ENCODE measurements around the gene ENKD1. TPM values are rescaled to one million over a fixed set of nuclear protein-coding genes. Genes with fewer than 3 reads are reported as not detected.
A peak's percentile ranks its signal among the peaks of the same experiment; 100 is the strongest.

Gene ENKD1
- total RNA-seq, 1 donor from 2014 or later, result 18.0 TPM

DNA sequence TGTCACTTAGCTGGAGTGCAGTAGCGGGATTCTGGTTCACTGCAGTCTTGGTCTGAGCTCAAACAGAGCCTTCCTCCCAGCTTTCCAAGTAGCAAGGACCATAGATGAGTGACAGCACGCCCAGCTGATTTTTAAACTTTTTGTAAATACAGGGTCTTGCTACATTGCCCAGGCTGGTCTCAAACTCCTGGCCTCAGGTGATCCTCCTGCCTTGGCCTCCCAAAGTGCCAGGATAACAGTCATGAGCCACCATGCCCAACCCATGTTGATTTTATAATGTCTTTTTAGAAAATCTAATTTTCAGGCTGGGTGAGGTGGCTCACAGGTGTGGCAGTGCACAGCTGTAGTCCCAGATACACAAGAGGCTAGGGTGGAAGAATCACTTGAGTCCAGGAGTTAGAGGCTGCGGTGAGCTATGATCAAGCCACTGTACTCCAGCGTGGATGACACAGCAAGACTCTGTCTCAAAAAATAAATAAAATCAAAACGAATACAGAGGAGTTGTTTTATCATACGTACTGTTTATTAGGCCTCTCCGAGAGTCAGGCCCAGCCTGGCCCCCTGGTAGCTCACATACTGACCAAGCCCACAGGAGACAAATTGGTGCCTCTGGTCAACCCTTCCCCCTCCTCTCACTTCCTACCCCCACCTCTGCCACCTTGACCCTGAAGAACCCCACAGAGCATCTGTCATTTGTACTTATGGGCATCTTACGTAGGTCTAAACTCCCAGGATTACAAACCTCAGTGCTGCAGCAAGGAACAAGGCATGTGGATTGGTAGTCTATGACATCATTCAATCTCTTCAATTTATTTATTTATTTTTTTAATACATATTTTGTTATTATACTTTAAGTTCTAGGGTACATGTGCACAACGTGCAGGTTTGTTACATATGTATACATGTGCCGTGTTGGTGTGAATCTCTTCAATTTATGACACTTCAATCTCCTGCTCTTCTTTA is 13.7 kb upstream of the ENKD1 start:
- DNase-seq (ENCODE audit: low spot score), result no peak

DNA sequence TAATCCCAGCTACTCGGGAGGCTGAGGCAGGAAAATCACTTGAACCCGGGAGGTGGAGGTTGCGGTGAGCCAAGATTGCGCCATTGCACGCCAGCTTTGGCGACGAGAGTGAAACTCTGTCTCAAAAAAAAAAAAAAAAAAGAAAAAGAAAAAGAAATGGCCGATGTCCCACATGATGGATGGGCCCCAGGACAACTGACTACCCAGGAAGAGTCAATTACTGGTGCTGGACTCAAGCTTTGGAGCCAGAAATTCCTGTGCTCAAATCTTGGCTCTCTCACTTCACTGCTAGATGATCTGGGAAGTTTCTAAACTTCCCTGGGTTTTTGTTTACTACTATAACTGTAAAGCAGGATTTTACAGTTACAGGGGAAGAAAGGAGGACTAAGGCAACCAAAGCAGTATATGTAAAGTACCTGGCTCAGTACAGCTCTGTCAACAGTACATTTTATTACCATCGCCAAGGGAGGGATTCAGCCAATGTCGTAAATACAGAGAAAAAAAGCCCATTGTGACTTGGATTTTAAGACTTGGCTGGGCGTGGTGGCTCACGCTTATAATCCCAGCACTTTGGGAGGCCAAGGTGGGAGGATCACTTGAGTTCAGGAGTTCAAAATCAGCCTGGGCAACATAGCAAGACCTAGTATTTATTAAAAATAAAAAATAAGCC is 11.9 kb upstream of the ENKD1 start:
- no peak for DNase-seq (ENCODE audit: low spot score)

DNA sequence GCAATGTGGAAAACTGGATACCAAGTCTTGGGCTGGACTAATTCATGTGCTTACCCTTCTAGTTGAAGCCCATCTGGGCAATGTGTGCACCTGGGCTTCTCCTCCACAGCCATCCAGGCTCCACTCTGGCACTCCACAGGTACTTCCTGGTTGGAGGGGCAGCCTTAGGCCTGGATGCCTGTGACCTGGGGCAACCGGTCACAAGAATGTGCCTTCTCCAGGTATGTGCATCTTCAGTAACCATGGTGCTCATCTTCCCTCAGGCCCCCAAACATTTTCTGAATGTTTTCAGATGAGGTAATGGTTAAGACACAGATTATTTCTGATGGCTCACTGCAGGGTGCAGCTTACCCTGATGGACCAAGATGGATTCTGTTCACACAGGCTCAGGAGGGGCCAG is 11.2 kb upstream of the ENKD1 start:
- no peak for DNase-seq (ENCODE audit: low spot score)

DNA sequence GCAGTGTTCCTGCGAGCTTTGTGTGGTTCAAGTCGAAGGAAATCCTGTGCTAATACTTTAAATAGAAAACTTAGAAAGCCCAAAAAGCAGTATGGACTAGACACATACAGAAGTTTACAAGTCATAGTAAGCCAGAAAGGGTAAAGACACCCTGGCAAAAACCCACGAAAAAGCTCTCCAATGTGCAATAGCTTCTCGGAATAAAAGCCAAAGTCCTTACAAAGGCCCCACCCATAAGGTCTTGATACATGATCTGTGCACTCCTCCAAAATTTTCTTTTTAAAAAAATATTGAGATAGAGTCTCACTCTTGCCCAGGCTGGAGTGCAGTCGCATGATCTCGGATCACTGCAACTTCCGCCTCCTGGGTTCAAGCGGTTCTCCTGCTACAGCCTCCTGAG is 10.4 kb upstream of the ENKD1 start:
- no peak for DNase-seq (ENCODE audit: low spot score)

DNA sequence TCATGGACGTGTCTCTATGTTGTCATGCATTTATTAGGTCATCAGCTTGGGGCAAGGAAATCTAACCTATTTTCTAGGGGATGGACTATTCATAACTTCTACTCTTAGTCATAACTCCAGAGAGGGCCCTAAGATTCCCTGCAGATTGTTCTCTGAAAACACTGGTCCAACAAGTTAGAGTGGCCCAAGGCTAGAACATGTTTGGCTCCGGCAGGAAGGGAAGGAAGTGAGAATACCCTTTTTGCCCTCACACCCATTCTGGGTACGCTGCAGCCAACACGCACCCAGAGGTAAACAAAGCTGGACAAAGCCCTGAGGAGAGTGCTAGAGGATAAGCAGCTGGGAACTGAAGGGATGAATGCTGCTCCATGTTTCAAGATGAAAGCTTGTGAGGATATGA is 10.0 kb upstream of the ENKD1 start:
- no peak for DNase-seq (ENCODE audit: low spot score)

DNA sequence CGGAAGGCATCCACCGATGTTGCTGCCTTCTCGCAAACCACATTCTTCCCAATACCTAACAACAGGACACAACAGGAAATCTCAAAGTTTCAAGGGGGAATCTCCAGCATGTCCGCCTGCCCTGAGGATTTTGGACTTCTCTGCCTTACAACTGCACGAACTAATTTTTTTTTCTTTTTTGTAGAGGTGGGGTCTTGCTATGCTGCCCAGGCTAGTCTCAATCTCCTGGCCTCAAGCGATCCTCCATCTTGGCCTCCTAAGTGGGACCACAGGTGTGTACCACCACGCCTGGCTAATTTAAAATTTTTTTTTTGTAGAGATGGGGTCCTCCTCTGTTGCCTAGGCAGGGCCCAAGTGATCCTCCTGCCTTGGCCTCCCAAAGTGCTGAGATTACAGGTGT is 9.4 kb upstream of the ENKD1 start:
- DNase-seq (ENCODE audit: low spot score), result no peak

DNA sequence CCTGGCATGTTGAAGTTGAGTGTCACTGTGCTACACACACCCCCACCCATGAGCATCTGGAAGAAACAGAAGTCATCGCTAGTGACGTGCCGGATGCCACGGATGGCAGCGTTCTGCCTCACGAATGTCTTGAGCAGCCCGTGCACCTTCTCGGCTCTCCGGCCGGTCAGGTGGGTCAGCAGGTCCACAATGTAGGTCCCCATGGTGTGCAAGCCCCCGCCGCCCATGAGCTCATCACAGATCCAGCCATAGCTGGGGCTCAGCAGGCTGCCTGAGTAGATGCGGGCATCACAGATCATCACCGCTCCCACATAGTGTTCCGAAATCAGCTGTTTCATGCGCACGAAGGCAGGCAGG is 9.0 kb upstream of the ENKD1 start:
- DNase-seq (ENCODE audit: low spot score), result no peak

DNA sequence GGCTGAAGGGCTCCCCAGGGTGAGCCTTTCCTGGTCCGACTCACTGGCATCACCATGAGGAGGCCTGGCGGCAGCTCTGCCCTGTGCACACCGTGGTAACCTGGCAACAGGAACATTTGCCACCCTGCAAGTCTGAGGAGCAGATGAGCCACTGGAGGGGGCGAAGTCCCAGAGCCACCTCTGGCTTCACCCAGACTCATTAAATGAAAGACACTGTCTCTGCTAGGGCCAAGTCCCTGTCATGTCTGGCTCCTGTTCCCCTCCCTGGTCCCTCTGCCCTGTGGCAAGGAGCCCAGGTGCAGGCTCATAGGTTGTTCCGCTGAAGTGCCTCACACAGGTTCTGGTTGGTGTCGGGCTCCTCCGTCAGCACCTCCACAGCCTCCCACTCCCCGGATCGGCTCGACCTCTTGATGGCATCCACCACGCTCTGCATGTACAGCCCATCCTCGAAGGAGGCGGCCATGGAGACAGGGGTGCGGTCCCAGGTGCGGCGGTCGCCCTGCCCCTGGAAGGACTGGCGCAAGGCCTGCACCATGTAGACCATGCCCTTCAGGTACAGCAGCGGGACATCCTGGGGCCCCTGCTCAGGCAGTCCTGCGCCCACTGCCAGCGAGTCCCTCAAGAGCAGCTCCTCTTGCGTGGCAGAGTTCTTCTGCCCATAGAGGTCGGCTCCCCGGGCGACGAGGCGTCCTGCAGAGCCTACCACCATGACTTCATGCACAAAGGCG is 8.5 kb upstream of the ENKD1 start:
- peak; percentile 48 for DNase-seq (ENCODE audit: low spot score)

DNA sequence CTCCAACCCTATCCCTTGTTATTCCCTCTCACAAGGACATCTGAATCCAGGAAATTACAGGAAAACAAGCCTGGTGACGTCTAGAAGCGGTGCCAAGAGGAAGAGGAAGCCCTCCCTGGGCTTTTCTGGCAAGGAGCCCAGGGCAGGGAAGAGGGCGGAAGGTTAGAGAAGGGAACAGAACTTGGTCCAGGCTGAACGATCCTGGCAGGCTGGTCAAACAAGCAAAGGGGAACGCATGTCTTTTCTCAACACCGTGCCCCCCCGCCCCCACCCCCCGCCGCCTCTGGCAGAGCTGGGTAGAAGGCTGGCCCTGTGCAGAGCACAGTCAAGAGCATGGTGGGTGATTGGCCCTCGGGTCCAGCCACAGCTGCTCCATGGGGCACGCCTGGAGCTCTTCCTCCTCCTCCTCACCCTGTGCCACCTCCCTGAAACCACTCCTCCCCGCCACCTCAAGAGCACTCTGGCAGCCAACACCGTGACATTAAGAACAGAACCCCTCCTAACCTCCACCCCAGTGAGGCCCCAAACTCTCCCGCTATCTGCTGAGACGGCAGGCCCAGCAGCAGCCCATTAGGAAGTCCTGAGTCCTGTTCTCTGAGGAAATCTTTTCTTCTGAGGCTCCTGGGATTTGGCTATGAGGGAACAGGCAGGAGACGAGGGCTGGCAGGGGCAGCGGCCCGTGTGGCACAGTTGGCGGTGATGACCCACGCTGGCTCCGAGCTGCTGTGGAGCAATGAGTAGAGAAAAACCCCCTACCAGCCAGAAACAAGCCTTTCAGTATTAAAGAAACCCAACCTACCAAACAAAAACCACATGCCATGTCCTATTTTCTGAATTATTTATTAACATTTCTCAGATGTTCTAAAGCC is 7.4 kb upstream of the ENKD1 start:
- peak; percentile 79 for DNase-seq (ENCODE audit: low spot score)

DNA sequence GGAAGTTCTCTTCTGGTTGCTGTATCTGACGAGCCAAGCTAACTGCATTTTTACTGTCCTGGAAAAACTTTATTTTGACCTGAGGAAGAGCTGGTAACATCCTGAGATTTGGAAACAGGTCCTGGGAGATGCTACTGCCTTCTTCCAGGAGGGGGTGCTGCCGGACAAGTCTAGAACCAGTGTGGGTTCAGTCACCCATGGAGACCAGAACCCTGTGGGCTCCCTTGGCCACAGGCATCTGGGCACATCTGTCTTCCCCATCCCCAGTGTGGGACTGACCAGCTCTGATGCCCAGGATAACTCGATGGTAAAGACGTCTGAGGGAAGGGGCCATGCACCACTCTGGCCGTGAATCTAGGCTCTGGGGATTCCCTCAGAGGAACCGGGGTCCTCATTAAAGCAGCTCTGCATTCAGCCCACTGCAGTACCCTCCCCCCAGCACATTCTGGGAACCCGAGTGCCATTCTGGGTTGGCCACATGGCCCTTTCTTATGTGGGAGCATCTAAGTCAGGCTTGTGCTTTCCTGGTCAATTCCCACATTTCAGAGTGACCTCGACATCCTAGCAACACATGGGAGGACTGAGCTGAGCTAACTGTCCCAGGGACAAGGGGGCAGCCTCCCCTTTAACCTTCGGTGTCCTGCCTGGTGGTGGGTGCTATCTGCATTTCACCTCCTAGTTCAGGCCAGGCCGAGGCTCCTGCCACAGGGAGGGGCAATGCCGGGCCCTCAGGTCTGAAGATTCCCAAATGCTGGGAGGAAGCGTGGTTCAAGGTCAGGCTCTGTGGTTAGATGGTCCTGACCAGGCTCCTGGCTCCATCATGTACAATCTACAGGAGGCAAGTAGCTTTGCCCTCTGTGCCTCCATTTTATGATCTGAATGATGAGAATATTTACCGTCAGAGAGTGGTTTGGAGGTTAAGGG is 6.5 kb upstream of the ENKD1 start:
- no peak for DNase-seq (ENCODE audit: low spot score)

DNA sequence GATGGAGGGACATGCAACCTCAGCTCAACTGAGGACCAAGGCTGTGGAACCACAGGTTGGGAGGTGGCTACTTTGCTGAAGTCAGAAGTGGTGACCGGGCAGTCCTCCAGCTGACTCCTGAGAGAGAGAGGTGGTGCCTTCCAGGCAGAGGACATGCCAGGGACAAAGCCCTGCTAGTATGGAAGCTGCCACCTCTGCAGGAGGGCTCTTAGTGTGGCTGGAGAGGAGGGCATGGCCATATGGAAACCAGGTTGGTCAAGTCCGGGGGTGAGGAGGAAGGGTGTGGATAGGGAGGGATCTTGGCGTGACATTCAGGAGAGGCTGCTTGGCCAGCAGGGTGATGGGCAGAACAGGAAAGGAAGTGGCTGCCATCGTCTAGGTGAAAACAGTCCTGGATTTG is 5.8 kb upstream of the ENKD1 start:
- DNase-seq (ENCODE audit: low spot score), result no peak

DNA sequence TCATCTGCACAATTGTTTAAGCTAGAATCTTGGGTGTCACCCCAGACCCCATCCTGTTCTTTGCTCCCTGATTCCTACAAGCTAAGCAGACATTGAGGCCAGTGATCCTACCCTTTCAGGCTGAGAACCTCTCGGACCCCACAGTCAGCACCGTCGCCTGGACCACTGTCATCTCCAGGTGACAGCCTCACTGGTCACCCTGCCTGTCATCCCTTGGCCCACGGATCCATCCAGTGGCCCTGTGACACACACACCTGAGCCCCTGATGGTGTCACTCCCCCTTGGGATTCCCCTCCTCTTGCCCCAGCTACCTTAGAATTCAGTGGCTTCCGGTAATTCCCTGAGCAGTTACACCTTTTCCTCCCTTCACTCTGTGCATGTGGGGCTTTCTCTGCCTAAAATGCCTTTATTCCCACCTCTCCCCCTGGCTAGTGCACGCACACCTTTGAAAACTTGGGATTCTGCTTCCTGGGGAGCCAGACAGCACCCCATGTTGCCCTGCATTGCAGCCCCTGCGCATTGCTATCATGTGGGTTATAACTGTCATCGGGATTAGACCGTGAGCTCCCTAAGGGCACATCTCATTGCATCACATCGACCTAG is 3.0 kb upstream of the ENKD1 start:
- no peak for DNase-seq (ENCODE audit: low spot score)

DNA sequence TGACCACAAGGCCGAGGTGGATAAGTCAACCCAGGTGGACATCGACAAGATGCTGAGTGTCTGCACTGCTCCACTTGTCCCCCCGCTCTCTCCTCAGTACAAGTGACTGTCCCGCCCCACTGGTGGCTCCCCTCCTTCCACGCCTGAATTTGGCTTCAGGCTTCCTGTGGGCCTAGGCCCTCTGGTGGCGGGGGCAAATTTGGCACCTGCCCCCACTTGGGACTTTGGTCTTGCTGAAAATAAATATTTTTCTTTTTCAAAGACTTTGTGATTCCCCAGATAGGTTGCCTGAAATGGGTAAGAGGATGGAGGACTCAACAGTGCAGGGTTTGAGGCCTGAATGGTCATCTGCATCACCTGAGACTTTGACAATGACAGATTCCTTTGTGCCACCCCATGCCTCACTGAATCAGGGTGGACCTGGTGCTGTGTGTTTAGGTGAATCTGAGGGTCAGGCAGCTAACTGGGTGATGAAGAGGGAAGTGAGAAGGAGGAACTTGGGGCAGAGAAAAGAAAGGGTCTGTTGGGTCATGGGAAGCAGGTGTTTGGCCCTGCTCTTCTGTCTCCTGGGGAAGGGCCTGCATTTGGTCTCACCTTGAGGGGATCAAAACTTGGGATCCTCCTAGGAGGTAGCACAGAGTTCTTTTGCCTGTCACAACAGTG is 2.1 kb upstream of the ENKD1 start:
- DNase-seq (ENCODE audit: low spot score), result no peak

DNA sequence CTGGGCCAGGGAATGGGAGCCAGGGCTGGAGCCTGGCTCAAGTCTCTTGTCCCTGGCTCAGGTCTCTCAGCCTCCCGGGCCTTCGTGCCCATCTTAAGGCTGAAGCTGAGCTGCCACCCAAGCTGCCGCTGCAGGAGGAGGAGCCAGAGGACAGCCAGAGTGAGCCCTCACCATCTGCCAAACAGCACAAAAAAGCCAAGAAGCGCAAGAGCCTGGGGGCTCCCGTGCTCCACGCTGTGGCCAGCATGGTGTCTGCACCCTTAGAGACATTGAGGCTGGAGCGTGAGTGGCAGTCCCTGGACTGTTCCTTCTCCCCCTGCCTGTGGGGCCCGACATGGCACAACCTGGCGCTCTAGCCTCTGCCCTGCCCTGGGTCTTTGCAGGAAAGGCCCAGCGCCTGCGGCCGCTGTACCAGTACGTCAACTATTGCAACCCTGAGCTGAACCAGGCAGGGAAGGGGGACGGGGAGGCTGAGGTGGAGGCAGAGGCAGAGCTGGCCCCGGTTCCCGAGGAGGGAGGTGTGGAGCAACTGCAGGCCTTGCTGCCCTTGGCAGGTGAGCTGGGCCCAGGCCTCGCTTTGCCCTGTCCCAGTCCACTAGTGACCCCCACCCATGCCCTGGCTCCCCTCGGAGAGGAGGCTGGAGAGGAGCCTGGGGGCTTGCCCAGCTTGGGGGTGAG is 1.4 kb upstream of the ENKD1 start:
- peak; percentile 89 for DNase-seq (ENCODE audit: low spot score)

DNA sequence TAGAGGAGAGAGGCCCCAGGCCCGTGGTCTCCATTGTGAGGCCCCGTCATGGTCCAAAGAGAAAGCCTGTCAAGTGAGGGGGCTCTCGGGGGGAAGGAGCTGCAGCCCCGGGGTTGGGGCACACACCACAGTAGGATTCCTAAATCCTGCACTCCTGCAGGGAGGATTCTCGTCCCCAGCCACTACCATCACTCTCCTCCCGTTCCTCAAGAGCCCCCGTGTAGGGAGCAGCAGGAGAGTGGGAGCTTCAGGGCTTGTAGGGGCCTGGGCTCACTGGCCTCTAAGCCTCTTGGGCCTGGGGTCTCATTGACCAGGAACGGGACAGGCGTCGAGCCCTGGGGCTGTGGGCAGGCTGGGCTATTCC is 885 bp upstream of the ENKD1 start:
- DNase-seq (ENCODE audit: low spot score), result no peak

DNA sequence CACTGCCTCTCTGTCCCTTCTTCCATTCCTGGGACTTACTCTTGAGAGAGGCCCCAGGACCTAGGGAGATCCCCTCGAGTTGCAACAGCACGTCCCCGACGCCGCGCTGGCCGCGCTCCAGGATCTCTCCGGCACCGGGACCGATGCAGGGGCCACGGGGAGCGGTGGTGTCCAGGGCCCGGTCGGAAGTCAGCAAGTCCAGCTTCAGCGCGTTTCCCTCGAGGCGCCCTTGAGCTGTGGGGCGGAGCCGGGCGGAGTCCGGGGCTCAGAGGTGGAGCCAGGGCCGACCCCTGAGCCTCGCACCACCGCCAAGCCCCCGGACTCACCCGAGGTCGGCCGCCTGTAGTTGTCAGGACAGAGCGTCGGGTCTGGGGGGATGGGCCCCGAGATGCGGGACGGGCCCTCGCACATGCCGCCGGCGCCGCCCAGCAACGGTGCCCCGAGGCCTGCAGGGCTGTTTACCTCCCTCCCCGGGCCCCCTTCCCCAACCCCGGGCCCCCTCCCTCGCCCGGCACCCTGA is 458 bp downstream of the ENKD1 start:
- DNase-seq (ENCODE audit: low spot score), result no peak

DNA sequence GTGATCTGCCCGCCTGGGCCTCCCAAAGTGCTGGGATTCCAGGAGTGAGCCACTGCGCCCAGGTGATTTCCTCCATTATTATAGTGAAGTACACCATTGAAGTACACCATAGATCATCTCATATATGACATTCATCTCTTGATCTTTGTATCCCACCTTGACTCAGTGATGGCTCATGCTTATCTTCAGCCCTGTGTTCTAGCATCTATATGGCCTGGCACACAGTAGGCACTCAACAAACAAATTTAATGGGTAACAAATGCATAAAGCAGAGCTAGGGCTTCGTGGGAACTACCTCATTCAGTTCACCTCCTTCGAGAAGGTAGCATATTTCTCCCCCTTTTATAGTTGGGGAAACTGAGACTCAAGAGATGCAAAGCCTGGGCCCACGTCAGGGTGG is 952 bp downstream of the ENKD1 start:
- DNase-seq (ENCODE audit: low spot score), result no peak

DNA sequence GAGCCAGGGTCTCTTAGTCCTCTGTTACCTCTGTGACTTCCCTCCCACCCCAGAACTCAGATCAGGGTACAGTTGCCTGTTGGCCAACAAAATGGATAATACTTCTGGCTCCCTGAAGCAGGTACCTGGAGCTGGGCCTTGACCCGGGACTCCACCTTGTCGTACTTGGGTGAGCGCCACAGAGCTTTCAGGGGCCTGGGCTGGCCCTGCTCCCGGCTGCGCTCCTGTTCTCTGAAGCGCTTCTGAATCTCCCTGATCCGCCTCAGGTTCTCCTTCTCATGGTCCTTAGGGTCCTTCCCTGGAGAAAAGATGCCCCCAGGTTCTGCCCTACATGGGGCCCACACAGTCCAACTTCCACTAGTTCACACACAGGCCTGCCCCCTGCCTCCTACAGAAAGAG is 1.7 kb downstream of the ENKD1 start:
- no peak for DNase-seq (ENCODE audit: low spot score)

DNA sequence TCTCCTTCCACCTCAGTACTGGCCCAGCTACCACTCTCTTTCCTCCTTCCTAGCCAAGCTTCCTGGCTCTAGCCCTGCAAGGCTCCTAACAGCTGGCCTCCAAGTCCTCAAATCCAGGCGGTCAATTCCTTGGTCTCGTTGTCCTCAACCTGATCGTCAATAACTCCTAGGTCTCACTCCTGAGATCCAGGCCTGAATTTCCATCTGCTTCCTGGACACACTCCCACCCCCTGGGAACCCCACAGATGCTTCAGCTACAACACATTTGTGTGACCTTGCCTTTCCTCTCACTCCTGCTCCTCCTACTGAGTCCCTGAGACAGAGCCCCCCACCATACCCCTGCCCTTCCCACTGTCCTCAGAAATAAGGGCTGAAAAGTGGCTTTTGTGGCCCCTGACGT is 2.3 kb downstream of the ENKD1 start:
- DNase-seq (ENCODE audit: low spot score), result no peak
